T-helper 2 cell (primary cell): Measurements from ENCODE around the gene CDC25B.

ENCODE experiments used
- DNase-seq, 5 experiments: peaks; one replicate each; pipeline versions ENCODE4 v3.0.0 to v3.0.0-alpha.2; 2012 to 2022

CDC25B gene

GRCh38 chr20:3764659-3765058 is 31.5 kb upstream of the CDC25B start:
- DNase-seq, result no peak

GRCh38 chr20:3765171-3765882 is 30.8 kb upstream of the CDC25B start:
- DNase-seq, result no peak

DNA sequence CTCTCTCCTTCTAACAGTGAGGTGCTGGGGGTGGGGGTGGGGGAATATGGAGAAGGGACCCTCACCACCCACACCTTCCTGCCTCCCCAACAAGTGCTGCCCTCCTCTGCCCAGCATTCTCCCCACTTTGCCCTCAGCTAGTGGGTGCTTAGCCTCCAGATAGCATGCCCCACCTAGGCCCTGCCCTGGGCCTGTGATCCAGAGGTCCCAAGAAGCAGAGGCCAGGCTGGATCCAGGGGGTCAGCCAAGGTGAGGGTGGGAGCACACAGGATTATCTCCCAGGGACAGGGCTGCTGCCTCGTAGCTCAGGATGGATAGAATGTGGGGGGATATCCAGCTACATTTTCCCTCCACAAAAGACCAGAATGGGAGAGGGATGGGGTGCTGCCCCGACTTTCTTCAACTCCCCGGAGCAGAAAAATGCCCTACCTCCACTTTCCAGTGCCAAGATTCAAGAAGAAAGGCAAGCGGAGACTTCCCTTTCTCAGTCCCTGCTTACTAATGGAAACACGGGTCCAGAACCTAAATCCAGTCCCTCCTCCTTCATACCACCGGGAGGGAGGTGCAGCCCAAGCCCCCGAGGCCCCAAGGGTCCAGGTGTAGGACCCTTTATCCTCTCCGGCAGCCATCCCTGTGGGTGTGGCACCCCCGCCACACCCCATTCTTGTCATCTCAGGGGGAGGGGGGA is 29.5 kb upstream of the CDC25B start:
- DNase-seq, result no peak

GRCh38 chr20:3767110-3767426 is 29.0 kb upstream of the CDC25B start:
- DNase-seq, result no peak

GRCh38 chr20:3767427-3768341 is 28.4 kb upstream of the CDC25B start, which contains the start of gene ADISSP:
TSS of gene ADISSP (minus strand) at chr20:3767753. CDS start at chr20:3760100, 7,653 bp downstream.
- DNase-seq, result peak; percentile 93 to 99 (median 96)

DNA sequence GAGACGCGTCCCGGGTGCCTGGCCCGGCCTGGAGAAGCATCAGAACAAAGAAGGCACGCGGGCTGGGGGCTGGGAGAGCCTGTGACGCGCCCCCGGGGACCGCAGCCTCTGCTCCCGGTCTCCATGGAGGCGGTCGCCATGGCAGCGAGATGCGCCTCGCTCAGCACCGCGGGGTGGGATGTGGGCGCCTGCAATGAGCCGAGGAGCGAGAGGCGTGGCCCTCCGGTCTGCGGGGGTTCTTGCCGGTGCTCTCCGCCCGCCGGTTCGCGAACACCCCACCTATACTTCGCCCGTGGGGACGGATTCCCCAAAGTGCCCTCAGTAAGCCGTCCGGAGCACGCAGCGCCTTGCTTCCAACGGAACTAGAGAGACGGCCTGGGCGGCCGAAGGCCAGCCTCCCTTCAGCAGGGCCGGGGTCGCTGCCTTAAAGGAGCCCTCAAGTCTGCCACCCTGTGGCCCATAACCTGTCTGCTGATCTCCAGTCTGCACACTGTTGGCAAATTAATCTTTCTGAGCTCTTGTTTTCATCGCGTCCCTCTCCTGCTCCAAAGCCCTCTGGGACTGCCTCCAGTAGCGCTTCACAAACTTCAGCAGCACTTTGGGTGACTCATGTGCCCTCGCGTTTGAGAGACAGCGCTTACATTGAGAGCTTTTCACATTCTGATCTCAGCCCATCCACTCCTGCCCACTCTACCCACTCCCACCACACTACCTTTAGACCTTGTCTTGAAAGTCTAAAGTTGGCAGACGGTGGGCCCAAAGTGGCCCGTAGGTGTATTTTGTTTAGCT is 27.6 kb upstream of the CDC25B start:
- peak; percentile 70 to 89 (median 88) for DNase-seq

GRCh38 chr20:3771552-3772058 is 24.5 kb upstream of the CDC25B start:
- DNase-seq, result no peak

GRCh38 chr20:3775457-3776108 is 20.5 kb upstream of the CDC25B start:
- DNase-seq, result no peak

GRCh38 chr20:3777381-3777715 is 18.8 kb upstream of the CDC25B start:
- DNase-seq, result peak in 1 of 5 experiments; percentile 47

GRCh38 chr20:3777716-3778629 is 18.1 kb upstream of the CDC25B start:
- peak in 3 of 5 experiments; percentile 37 to 70 (median 45) for DNase-seq

DNA sequence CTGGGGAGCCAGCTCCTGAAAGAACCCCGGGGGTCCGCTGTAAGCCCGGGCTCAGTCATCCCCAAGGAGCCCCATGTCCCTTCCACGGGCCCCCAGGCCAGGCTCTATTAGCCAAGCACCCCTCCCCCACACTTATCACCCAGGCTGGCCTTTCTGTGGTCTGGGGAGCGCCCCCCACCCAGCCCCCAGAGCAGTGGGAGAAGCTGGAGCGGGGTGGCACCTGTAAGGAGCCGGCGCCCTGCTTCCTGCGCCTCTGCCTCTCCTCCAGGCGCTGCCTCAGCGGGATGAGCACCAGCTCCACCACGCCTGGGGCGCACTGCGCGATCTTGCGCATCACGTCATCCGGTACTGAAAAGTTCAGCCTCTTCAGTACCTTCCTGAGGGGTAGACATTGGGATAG is 17.1 kb upstream of the CDC25B start:
- DNase-seq, result no peak

DNA sequence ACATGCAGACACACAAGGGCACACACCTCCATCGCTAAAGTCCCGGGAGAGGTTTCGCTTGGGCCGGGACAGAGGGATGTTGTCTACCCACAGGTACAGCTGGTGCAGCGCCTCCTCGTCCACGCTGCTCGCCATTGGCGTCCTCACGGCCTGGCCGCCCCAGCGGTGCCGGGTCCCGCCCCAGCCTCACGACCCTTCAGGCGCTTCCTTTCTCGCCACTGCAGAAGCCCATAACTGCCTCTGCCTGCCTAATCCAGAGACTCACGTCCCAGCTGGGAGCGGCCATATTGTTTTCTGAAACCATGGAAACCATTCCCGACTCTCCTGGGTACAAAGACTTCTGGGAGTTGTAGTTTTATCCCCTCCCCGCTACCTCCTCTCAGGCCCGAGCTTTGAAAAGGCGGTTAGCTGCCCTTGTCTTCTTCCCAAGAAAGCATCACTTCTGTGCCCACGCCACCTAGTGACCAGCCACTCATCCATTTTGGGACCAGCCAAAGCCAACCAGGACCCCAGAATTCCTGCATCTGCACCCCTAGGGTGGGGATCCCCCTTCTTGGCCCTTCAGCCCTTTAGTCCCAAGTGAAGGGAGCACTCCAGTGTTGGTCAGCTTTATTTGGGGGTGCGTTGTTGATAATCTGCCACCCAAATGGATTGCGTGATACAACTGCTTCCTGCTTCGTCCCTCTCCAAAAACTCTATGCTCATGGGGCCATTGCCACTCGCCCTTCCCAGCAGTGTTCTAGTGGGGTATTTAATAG is 14.8 kb upstream of the CDC25B start, which contains the start of gene SPEF1:
Gene SPEF1 (minus strand): TSS at position 296 of the 758 bp plus-strand sequence. CDS start 161 bp downstream, at position 135.
- DNase-seq, result peak in 3 of 5 experiments; percentile 24 to 70 (median 39)

GRCh38 chr20:3782597-3782996 is 13.5 kb upstream of the CDC25B start:
- no peak for DNase-seq

- no peak for DNase-seq
Measured at GRCh38 chr20:3783068-3783489, 13.0 kb upstream of the CDC25B start.

DNA sequence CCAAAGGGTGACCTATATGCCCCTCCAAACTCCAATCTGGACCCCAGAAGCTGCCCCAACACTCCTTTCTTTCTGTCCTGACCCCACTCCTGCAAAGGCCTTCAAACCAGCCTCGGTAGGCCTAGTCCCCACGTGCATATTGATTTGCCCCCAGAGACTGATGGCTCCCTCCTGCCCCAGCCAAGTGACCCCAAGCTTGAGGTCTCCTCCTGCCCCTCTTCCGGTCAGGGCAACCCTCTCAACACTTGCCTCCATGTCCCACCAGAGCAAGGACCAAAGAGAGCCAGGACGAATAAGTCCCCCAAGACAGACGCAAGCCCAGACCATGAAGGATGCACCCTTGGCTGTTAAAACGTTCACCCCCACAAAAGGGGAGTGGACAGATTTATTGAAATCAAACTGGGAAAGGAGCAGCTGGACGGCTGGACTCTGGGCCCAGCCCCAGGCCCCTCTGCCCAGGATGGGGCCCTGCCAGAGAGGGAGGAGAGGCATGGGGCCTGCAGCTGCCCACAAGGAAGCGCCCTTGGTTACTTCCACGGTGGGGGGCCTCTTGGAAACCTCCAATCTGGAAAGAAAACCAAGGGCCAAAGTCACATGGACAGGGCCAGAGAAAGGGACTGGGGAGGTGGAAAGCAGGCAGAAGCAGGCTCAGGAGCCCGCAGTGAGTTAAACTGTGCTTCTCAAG is 12.5 kb upstream of the CDC25B start:
- no peak for DNase-seq

- DNase-seq, result no peak
Measured at GRCh38 chr20:3784216-3784853, 11.8 kb upstream of the CDC25B start.

DNA sequence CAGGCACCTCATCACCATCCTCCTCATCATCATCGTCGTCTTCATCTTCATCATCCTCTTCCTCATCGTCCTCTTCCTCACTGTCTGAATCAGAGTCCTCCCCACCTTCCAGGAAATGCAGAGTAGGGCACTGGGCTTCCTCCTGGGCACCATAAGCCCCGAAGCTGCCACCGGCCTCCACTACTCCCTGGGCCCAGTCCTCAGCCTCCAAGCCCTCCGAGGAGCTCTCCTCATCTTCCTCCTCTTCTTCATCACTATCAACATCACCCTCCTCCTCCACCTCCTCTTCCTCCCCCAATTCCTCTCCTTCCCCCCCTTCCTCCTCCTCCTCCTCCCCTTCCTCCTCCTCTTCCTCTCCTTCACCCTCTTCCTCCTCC is 11.3 kb upstream of the CDC25B start:
- DNase-seq, result no peak
